UCSD-AML1 (cell line): ENCODE measurements around the gene BICDL1.
"Not testable (repeated sequence)": the region's sequence is repeated elsewhere in the genome, so short reads cannot be mapped to it uniquely, and the experiment has no call there.

Experiments used
- DNase-seq: peaks from one replicate; lab custom pipeline; 2025; ENCODE audit not compliant: unreplicated experiment; lab: John Stamatoyannopoulos, UW

The BICDL1 gene

GRCh38 chr12:120000556-120000955, 11.5 kb downstream of the BICDL1 start:
- no peak for DNase-seq

GRCh38 chr12:120006258-120006975, 17.4 kb downstream of the BICDL1 start:
- DNase-seq = no peak

GRCh38 chr12:120007272-120007671, 18.2 kb downstream of the BICDL1 start:
- DNase-seq = peak; percentile 11

GRCh38 chr12:120010661-120011230, 21.7 kb downstream of the BICDL1 start:
- no peak for DNase-seq

- no peak for DNase-seq
Measured at GRCh38 chr12:120012067-120012621, 23.1 kb downstream of the BICDL1 start.

GRCh38 chr12:120013659-120014380, 24.8 kb downstream of the BICDL1 start:
- DNase-seq = no peak

GRCh38 chr12:120014381-120014735, 25.3 kb downstream of the BICDL1 start:
- DNase-seq = not testable (repeated sequence)

GRCh38 chr12:120015313-120015712, 26.3 kb downstream of the BICDL1 start:
- no peak for DNase-seq

- not testable (repeated sequence) for DNase-seq
Measured at GRCh38 chr12:120016199-120016598, 27.2 kb downstream of the BICDL1 start.

GRCh38 chr12:120019197-120019596, 30.2 kb downstream of the BICDL1 start:
- no peak for DNase-seq

- no peak for DNase-seq
Measured at GRCh38 chr12:120019938-120020337, 30.9 kb downstream of the BICDL1 start.

- DNase-seq = no peak
Measured at GRCh38 chr12:120024193-120024592, 35.2 kb downstream of the BICDL1 start.

GRCh38 chr12:120025640-120026039, 36.6 kb downstream of the BICDL1 start:
- DNase-seq = no peak

- no peak for DNase-seq
Measured at GRCh38 chr12:120032242-120032641, 43.2 kb downstream of the BICDL1 start.

GRCh38 chr12:120037851-120038250, 48.8 kb downstream of the BICDL1 start:
- no peak for DNase-seq

GRCh38 chr12:120039711-120040110, 50.7 kb downstream of the BICDL1 start:
- DNase-seq = no peak

GRCh38 chr12:120041386-120042231, 52.6 kb downstream of the BICDL1 start:
- DNase-seq = no peak

GRCh38 chr12:120045367-120045766, 56.3 kb downstream of the BICDL1 start:
- DNase-seq = not testable (repeated sequence)

- DNase-seq = no peak
Measured at GRCh38 chr12:120047072-120047471, 58.0 kb downstream of the BICDL1 start.

GRCh38 chr12:120048263-120048662, 59.2 kb downstream of the BICDL1 start:
- no peak for DNase-seq

- no peak for DNase-seq
Measured at GRCh38 chr12:120049426-120049825, 60.4 kb downstream of the BICDL1 start.
